Activated T-cell treated with anti-CD3 and anti-CD28 coated beads for 1 hour (primary cell): ENCODE results near the gene GID8.

Experiments
- DNase-seq: peaks from one replicate; pipeline ENCODE4 v3.0.0-alpha.2; 2020; ENCODE audit warnings: low read depth

The GID8 gene

DNA sequence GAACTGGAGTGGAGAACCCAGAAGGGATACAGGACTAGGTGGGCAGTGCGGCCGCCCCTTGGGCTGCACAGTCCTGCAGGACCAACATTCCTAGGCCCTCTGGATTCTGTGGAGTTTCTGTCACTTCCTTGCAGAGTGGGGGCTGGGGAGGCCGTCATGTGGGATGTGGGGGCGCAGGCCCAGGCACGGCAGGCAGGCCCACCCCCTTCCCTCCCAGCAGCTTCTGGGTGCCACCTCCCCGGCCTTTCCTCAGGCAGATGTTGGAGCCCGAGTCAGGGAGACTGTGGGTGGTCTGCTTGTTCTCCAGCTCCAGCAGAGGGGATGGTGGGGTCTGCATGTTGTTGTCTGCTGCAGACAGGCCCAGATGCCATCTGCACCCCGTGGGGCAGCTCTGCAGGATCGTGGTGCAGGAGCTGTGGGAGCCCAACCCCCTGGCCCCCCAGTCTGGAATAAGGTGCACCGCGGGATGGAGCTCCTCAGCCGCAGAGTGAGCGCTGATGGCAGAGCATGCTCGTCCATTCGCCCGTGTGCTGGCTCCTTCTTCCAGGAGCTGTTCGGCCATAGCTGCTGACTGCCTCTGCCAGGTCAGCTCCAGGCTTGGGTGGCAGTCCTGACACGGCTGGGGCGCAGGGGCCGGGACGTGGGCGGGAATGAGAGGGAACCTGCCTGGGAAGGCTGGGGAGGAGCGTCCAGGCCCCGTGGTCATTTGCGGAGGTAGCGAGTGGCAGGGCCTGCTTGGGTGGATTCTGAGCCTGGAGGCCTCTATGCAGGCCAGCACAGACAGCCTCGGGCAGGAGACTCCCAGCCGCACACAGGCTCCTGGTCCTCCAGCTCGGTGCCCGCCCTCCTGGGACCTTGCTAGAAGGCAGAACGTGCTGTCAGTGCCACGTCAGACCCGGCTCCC lies 32.6 kb downstream of the GID8 start:
- no peak for DNase-seq

DNA sequence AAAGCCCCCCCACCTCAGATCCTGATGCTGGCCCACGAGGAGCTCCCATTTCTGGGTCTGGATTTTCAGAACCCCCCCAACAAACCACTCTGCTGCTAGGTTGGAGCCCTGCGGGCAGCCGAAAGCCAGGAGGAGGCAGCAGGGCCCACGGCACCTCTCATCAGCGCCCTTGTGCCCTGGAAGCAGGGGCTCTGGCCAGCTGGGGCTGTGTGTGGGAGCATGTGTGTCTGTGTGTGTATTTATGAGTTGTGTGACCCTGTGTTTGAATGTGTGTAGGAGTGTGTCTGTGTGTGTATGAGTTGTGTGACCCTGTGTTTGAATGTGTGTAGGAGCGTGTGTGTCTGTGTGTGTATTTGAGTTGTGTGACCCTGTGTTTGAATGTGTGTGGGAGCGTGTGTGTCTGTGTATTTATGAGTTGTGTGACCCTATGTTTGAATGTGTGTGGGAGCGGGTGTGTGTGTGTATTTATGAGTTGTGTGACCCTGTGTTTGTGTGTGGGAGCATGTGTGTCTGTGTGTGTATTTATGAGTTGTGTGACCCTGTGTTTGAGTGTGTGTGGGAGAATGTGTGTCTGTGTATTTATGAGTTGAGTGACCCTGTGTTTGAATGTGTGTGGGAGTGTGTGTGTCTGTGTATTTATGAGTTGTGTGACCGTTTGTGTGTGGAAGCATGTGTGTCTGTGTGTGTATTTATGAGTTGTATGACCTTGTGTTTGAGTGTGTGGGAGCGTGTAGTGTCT lies 33.4 kb downstream of the GID8 start:
- no peak for DNase-seq

DNA sequence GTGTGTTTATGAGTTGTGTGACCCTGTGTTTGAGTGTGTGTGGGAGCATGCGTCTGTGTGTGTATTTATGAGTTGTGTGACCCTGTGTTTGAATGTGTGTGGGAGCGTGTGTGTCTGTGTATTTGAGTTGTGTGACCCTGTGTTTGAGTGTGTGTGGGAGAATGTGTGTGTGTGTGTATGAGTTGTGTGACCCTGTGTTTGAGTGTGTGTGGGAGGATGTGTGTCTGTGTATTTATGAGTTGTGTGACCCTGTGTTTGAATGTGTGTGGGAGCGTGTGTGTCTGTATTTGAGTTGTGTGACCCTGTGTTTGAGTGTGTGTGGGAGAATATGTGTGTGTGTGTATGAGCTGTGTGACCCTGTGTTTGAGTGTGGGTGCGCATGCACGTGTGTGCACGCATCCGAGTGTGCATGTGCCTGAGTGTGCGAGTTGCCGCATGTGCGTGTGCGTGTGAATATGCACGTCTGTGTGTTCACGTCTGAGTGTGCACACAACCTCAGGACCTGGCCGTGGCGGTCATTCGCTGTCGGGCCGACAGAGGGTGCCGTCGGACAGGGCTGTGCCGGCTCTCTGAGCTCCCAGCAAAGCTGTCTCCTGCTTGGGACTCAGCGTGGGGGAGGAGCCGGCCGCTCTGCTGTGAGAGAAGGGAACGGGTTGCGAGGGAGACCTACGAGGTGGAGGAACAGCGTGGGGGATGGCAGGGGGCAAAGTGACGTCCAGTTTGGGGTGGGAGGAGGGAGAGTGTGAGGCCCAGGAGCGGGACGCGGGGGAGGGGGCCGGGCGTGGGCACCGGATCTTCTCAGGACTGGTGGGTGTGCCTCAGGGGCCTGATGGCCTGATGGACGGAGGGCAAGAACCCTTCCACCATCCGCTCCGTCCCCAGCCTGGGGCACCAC lies 34.2 kb downstream of the GID8 start:
- DNase-seq = peak; percentile 77

DNA sequence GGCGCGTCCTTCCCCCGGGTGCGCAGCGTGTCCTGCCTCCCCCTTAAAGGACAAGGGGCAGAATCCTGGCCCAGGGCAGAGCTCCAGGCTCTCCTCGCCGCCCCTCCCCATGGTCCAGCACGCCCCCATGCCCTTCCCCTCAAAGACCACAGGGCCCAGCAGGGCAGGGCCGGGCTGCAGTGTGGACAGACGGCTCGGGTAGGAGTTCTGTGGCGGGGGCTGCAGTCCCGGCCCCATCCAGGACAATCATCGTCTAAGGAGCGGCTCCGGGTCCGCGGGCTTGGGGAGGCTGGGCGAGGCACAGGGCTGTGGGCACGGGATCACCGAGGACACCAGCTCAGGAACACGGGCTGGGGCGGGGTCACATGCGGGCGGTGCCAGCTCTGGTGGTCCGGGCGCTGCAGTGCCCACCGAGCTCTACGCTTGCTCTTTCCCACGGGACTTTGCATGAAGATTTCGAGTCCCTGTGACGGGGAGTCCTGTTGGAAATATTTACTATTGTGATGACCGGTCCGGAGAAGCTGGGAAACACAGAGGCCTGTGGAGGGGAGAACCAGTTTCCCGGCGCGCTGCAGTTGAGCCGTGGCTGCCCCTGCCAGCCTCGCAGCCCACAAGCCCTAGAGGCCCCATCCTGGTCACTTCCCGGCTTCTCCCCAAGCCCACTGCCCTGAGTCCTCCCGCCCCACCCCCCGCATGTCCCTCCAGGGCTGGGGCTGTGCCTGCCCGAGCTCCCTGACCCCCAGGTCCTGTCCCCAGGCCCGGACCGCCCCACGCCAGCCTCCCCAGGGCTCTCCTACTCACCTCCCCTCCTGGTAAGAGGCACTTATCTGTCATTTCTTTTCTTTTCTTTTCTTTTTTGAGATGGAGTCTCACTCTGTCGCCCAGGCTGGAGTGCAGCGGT lies 35.1 kb downstream of the GID8 start:
- no peak for DNase-seq

DNA sequence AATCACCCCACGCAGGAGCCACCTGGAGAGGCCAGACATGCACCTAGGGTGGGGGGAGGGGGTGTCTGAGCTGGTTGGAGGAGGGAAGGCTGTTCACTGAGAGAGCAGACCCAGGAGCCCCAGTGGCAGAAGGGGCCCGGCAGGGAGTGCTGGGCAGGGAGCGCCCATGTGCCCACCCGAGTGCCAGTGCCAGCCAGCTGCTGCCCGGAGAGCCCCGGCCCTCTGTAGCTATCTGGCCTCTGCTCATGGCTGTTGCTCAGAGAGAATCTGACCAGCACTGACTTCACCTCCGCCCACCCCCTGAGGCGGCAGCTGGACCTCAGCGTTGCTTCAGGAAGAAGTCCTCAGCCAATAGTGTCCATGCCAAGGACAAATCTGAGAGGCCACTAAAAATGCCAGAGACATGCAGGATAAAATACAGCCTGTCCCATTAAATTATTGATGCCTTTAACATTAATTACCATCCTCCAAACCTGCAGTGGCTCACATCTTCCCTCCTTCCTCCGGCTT lies 37.4 kb downstream of the GID8 start:
- DNase-seq = no peak

DNA sequence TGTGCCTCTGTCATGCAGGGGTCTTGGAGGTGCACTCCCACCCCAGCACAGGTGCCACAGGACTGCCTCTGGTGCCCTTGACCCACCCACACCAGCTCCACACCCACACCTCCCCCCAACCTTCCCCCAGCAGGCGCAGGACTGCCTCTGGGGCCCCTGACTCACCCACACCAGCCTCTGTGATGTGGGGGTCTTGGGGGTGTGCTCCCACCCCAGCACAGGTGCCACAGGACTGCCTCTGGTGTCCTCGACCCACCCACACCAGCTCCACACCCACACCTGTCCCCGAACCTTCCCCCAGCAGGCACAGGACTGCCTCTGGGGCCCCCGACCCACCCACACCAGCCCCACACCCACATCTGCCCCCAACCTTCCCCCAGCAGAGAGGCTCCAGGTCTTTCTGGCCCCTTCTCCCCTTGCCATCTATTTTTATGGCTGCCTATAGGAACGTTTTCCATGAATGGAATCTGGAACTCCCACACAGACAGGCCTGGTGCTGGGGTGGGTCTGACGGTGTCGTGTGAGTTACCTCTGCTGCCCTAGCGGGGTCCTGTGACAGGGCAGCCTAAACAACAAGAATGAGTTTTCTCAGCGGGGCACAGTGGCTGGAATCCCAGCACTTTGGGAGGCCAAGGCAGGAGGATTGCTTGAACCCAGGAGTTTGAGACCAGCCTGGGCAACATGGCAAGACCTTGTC lies 38.0 kb downstream of the GID8 start:
- no peak for DNase-seq

DNA sequence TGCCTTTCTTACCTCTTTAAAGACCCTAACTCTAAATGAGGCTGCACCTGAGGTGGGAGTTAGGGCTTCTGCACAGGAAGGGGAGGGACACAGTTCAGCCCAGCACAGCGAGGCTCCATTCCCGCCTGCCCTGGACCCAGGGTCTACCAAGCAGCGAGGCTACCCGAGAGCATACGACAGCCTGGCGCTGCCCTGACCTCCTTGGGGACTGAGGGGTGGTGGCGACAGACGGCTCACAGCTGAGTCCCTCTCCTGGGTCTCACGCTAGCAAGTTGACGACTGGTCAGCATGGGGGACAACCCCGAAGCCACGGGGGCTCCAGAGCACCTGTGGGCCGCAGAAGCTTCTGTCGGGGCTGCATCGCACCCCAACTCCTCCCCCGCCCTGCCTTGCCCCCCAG lies 38.9 kb downstream of the GID8 start:
- no peak for DNase-seq

DNA sequence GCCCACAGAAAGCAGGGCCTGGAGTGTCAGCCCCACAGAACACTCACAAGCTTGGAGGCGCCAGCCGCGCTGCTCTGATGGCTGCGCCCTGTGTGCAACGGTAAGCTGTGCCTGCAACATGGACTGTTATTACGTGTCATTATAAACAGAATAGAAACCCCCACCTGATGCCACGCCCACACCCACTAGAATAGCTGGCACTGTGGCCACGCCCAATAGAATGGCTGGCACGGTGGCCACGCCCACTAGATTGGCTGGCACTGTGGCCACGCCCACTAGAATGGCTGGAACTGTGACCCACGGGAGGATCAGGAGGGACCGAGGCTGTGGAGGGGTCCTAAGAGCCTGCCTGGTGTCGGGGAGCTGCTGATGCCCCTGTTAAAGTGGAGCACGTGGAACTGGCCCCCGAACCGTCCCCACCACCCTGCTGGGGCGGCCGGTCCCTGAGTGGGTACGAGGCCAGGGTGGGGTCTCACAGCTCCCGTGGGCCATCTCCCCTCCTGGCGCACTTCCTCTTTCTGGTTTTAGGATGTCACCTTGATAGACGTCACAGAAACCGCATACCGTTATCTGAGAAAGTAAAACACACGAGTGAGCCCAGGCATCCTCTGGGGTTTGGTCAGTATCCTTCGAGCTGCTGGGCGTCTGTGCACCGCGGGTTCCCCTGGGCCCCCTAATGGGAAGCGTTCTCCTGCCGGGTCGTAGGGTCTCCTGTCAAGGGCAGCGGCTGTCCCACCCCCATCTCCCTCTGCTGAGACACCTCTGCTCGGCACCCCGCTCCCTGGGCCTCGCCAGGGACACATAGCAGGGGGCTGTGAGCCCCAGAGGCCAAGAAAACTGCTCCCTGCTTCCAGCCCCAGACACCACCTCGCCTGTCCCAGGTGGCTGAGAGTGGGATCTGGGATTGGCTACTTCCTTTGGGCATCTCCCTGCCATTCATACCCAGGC lies 39.9 kb downstream of the GID8 start:
- peak; percentile 77 for DNase-seq

DNA sequence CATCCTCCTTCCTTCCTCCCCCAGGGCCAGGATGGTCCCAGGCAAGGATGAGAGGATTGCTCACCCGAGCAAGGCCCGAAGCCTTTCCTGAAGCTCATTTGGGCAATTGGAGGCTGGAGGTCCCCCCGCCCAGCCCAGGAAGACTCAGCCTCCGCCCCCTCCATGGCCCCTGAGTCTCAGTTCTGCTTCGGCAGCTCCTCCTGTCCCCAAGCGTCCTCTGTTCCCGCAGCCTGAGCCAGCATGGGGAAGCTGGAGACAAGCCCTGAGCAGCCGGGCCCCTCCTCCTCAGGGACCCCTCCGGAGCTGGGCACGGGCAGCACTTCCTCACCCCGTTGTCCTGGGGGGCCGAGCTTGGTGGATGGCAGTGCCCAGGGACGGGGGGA lies 40.6 kb downstream of the GID8 start:
- DNase-seq = no peak

DNA sequence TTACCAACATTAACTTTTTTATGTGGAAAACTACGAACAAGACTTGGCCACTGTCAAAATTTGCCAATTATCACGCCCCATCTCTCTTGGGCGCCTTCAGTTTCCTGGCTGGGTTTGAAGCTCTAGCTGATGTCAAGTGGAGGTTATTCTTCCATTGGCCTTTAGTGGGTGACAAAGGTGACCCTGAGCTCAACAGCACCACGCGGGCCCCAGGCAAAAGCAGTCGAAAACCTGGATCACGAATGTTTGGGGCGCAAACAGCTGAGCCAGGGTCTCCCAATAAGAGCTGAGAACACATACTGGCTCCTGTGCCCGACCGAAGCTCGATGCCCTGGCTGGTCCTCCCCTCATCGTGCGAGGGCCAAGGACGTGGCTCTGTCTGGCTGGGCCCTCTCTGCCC lies 41.4 kb downstream of the GID8 start:
- DNase-seq = no peak

DNA sequence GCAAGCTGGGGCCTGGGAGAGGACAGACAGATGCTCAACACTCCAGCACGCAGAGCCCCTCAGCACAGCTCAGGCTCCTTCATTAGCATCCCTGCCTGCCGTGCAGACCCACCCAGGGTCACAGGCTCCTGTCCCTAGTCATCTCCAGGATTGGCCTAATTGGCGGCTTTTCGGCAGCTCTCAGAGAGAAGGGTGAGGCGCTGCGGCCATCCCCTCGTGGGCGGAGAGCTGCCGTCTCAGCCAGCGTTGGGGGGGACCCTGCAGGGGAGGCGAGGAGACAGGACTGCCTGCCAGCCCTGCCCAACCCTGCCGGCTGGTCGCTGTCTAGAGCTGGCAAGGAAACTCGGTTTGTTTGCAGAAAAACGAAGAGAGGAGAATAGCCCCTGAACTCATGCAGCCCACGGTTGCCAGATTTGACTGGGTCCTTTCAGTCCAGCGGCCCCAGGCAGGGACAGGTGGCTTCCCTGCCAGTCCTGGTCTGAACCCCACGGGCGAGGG lies 42.0 kb downstream of the GID8 start:
- no peak for DNase-seq

DNA sequence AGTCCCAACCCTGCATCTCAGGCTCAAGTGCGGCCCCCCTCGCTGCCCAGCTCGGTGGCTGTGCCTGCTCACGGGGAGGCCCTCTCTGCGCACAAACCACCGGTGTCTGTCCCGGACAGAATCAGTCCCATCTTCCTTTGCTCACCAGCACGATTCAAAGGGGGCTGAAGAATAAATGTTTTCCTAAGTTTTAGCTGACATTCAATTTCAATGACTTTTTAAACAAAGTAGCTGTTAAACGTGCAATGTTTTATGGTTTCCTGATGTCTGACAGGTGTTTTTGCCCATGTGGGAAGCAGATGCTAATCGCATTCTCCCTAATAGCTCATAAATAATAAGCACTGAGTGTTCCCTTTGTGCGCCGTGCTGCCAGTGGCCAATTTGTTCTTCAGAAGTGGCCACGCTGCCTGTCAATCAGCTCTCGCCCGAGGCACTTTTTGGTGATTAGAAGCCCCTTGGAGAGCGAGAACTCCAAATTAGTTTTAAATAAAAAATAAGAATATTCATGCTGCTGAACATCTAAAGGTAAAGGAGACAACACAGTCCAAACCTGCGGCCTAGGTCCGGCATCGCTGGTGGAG lies 42.5 kb downstream of the GID8 start:
- no peak for DNase-seq

DNA sequence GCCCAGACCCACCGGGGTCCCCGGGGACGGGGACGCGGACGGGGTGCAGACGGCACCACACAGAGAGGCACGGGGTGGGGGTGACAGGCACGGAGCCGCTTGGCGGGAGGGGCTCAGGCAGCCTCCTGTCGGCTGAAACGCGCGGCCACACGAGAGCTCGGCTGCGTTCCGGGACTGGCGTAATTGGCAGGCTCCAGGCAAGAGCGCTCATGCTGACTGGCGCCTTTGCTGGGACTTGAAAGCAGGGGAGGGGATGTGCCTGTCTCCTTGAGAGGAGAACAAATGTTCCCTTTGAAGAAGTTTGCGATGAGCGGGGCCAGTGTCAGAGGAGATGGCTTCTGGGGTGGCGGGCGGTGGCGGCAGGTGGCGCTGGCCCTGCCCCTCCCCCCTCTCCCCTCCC lies 43.0 kb downstream of the GID8 start:
- peak; percentile 30 for DNase-seq

DNA sequence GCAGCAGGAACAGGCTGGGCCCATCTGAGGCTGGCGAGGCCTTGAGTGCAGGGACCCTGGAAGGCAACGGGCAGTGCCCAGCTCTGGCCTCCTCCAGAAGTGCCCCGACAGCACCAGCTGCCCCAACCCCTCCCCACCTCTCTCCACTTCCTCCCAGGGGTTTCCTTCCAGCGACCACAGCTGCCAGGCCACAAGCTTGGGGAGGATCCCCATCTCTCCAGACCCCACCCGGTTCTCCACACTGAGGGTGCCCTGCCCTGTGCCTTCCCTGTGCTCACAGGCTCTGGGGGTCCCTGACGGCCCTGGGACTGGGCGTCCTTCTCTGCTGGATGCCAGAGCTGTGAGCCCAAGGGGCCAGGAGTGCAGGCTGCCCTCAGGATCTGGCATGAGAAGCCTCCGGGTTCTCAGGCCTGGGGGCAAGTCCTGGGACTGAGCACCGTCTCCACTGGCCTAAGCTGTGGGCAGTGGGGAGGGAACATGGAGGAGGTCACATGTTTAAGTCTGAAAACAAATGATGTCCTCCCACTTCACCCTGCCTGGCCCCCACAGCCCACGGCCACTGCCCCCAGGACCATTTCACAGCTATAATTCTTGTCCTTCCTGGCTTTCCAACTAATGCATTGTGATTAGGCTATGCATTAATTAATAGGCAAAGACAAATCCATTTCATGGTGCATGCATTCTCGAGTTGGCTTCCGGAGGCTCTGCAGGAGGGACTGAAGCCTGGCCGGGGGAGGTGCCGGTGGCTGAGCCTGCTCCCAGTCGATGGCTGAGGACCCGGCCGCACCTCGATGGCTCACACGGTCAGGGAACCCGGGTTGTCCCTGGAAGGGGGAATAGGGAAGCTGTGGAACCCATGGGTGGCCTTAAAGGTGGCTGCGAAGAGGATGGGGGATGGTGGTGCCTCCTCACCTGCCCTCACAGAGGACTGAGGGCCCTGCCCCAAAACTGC lies 44.5 kb downstream of the GID8 start:
- no peak for DNase-seq

DNA sequence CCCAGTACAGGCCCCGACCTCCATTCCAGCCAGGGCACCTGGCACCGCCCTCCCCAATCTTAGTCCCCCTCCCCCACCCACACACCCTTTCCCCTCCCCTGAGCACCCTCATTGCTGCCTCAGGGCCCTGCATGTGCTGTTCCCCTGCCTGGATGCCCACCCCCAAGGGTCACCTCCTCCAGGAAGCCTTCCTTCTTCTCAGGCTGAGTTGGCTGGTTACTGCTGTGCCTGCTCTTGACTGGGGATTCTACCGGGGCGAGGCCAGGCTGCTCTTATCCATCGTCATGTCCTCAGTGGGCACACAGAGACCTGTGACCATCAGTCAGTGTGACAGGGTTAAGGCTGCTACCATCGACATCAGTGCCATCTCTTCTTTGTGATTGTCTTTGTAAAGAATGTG lies 45.3 kb downstream of the GID8 start:
- no peak for DNase-seq

DNA sequence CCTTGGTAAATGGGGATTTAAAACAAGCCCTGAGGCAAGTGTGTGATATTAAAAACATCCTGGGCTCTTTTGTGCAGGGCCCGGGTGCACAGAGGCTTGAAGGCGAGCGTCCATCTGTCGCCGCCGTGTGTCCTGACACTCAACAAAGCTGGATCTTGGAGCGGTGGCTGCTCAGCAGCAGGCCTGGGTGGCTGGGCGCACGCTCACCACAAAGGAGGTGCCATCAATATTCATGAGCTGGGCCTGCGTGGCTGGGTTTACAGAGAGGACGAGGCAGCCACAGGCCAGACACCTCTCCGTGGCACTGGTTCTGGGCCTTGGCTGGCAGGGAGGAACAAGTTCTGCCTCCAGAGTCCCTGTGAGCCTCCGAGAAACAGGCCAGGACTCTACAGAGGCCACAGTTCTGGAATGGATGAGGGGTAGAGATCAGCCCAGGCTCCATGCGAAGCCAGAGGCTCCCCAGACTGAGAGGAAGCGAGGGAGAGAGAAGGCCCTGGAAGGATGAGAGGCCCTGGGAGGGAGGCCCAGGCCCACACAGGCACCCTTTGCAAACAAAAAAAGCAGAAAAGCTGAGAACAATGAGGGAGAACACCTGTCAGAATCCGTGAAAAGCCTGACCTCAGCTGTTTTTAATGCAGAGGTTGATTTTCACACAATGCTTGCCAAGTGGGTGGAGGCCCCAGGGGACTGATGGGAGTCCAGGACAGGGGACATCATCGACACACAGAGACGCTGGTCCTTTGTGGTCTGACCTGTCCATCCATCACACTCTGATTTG lies 46.9 kb downstream of the GID8 start:
- DNase-seq = no peak

DNA sequence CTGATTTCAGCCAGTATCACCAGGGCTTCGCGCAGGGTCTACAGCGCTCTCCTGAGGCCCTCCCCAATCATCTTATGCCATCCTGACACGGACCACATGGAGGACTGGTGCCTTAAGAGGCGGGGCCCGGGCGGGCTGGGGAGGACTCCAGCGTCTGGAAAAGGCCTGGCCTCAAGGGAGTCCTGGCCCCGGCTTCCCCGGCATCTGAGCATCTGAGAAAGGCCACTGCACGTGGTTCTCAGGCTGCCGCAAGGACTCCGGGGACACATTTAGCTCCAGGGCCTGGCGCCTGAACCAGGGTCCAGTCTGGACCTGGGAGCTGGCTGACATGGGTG lies 47.5 kb downstream of the GID8 start:
- no peak for DNase-seq
